WTC11 (cell line): ENCODE data around the gene ASTE1.

Experiments used
- ATF2 ChIP-seq: sonication (generic); formaldehyde crosslinking; IDR thresholded peaks from 2 replicates; pipeline ENCODE4 v1.8.1; 2022; ENCODE audit warnings: low read depth, missing genetic modification reagents, borderline replicate concordance
- CREB1 ChIP-seq: sonication (generic); formaldehyde crosslinking; IDR thresholded peaks from 2 replicates; pipeline ENCODE4 v1.8.0; 2023; ENCODE audit warnings: mild to moderate bottlenecking, missing genetic modification reagents
- E2F4 ChIP-seq: sonication (generic); formaldehyde crosslinking; IDR thresholded peaks from 2 replicates; pipeline ENCODE4 v1.8.1; 2022; ENCODE audit warnings: low read depth, mild to moderate bottlenecking, moderate library complexity, missing genetic modification reagents, borderline replicate concordance
- FOXK1 ChIP-seq: sonication (generic); formaldehyde crosslinking; IDR thresholded peaks from 2 replicates; pipeline ENCODE4 v1.8.0; 2022; ENCODE audit warnings: mild to moderate bottlenecking, moderate library complexity, missing genetic modification reagents
- NFYB ChIP-seq: sonication (generic); formaldehyde crosslinking; conservative IDR thresholded peaks from 2 replicates; pipeline ENCODE4 v1.8.0; 2022; ENCODE audit warnings: low read depth, missing genetic modification reagents
- NR3C1 ChIP-seq: sonication (generic); formaldehyde crosslinking; conservative IDR thresholded peaks from 2 replicates; pipeline ENCODE4 v1.8.1; 2023; ENCODE audit warnings: low read depth, mild to moderate bottlenecking, missing genetic modification reagents
- ZNF232 ChIP-seq: sonication (generic); formaldehyde crosslinking; IDR thresholded peaks from 2 replicates; pipeline ENCODE4 v1.8.0; 2022; ENCODE audit warnings: mild to moderate bottlenecking, missing genetic modification reagents
- ZNF263 ChIP-seq: sonication (generic); formaldehyde crosslinking; IDR thresholded peaks from 2 replicates; pipeline ENCODE4 v1.8.1; 2022; ENCODE audit warnings: low read depth, mild to moderate bottlenecking, moderate library complexity, missing genetic modification reagents
- ZNF281 ChIP-seq: sonication (generic); formaldehyde crosslinking; IDR thresholded peaks from 2 replicates; pipeline ENCODE4 v1.8.0; 2023; ENCODE audit warnings: mild to moderate bottlenecking, missing genetic modification reagents
- TF ChIP-seq, protein P1 (sequence below): fragments of 200-600 bp; IDR thresholded peaks from 2 replicates; pipeline ENCODE4 v1.8.0; 2022; ENCODE audit warnings: antibody characterized with exemption
- TF ChIP-seq, protein P2 (sequence below): sonication (generic); formaldehyde crosslinking; IDR thresholded peaks from 2 replicates; pipeline ENCODE4 v1.8.0; 2022; ENCODE audit warnings: mild to moderate bottlenecking, missing genetic modification reagents

GRCh38 chr3:131008326-131008725, 18.3 kb downstream of the ASTE1 start:
- TF ChIP-seq, protein P1, sequence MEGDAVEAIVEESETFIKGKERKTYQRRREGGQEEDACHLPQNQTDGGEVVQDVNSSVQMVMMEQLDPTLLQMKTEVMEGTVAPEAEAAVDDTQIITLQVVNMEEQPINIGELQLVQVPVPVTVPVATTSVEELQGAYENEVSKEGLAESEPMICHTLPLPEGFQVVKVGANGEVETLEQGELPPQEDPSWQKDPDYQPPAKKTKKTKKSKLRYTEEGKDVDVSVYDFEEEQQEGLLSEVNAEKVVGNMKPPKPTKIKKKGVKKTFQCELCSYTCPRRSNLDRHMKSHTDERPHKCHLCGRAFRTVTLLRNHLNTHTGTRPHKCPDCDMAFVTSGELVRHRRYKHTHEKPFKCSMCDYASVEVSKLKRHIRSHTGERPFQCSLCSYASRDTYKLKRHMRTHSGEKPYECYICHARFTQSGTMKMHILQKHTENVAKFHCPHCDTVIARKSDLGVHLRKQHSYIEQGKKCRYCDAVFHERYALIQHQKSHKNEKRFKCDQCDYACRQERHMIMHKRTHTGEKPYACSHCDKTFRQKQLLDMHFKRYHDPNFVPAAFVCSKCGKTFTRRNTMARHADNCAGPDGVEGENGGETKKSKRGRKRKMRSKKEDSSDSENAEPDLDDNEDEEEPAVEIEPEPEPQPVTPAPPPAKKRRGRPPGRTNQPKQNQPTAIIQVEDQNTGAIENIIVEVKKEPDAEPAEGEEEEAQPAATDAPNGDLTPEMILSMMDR = no peak
- TF ChIP-seq FOXK1 = no peak
- TF ChIP-seq E2F4 = no peak
- no peak for TF ChIP-seq ZNF281 (CRISPR knock-in tag)
- TF ChIP-seq NFYB (CRISPR knock-in tag) = no peak
- TF ChIP-seq ATF2 = no peak
- no peak for TF ChIP-seq ZNF232 (CRISPR knock-in tag)
- TF ChIP-seq, protein P2, sequence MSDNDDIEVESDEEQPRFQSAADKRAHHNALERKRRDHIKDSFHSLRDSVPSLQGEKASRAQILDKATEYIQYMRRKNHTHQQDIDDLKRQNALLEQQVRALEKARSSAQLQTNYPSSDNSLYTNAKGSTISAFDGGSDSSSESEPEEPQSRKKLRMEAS (CRISPR knock-in tag) = no peak
- no peak for TF ChIP-seq ZNF263 (CRISPR knock-in tag)
- TF ChIP-seq NR3C1 (CRISPR knock-in tag) = no peak
- no peak for TF ChIP-seq CREB1 (CRISPR knock-in tag)
